NCI-H510A (cell line): ENCODE results near the gene FZD10.

Experiments used
- DNase-seq: peaks from one replicate; lab custom pipeline; 2025; lab: John Stamatoyannopoulos, UW

Gene FZD10

GRCh38 chr12:130132831-130133511, 29.3 kb upstream of the FZD10 start:
- no peak for DNase-seq

- DNase-seq: no peak
Observed at GRCh38 chr12:130133851-130134562, 28.3 kb upstream of the FZD10 start.

DNA sequence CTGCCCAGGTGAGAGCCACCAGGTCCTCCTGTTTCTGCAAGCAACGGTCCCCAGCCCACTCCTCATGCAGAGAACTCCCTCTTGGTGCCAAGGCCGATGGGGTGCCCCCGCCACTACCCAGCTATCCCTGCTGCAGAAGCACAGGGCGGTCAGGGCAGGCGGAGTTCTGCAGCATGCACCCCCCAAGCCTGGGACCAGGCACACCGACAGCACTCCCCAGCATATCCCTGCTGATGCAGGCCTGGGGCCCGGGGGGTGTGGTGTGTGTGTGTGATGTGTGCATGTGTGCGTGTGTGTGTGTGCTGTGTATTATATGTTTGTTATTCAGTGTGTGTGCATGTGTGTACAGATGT, 27.7 kb upstream of the FZD10 start:
- DNase-seq: no peak

GRCh38 chr12:130136509-130137039, 25.7 kb upstream of the FZD10 start:
- no peak for DNase-seq

DNA sequence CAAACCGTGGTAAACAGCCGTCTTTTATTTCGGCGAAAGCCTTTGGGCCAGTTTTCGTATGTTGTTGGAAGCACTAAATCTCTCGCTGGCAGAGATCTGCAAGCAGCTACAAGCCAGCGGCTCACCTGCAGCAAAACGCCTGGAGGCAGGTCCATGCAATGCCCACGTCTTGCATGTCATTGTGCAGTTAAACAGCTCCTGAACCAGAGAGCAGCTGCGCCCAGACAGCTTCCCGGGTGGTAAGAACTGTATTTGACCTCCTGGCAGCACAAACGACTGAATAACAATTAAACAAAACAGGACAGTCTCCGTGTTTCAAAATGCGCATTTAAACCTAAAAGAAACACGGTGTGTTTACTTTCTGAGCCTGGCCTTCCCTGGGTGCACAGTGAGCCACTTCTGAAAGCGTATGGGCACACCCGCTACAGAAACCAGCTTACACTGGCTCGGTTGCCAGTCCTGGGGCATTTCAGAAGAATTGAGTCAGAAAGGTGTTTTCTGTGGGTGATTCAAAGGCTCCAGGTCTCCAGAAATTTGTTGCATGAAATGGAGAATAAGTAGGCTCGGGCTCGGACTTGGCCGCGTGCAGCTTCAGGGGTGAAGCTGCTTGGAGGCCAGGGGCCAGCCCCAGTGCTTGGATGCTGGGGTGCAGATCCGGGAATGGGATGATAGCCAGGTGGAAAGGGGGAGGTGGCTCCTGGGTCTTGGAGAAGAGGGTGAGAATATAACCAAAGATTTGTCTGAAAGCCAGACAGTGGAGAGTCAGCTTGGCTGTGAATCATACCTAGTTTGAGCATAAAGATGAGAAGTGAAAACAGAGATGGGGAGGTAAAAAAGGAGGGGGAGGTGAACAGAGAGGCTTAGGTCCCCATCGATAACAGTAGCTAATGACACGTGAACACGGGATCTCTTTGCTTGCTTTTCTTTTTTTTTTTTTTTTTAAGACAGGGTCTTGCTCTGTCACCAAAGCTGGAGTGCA, 24.9 kb upstream of the FZD10 start:
- peak; percentile 74 for DNase-seq

DNA sequence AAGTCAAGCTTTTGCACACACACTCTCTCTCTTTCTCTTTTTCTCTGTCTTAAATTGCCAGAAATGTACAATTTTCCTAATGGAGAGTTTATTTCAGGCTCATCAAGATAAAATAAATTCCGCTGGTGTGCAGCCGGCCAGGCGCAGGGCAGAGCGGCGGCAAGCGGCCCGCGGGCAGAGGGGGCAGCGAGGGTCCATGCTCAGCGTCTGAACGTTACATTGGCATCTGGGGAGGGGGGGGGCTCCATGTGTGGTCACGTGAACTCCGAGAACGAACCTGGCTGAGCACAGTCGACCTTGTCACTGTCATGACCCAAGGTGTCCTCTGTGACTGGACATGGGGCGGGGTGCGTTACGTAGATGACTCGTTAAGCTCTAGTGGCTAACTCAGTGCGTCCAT, 23.8 kb upstream of the FZD10 start:
- DNase-seq: no peak

- DNase-seq: no peak
Observed at GRCh38 chr12:130139567-130140421, 22.5 kb upstream of the FZD10 start.

DNA sequence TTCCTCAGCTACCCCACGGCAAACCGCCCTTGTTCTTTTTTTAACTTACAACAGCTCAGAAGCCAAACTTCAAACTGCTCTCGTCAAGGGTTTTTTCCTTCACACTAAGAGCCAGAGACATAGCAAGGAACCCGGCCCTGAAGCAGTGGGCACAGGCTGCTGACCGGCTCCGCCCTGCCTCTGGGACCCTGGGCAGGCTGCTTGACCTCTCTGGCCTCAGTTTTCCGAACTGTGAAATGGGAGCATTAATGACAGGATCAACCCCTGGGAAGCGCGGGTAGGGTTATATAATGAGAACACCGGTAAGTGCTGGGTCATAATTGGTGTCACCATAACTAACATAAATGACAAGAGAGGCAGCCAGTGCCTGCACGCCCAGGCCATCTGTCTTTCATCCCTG, 21.2 kb upstream of the FZD10 start:
- no peak for DNase-seq

GRCh38 chr12:130141901-130142683, 20.2 kb upstream of the FZD10 start:
- no peak for DNase-seq

GRCh38 chr12:130142736-130143135, 19.5 kb upstream of the FZD10 start:
- no peak for DNase-seq

- DNase-seq: no peak
Observed at GRCh38 chr12:130143136-130143535, 19.1 kb upstream of the FZD10 start.

DNA sequence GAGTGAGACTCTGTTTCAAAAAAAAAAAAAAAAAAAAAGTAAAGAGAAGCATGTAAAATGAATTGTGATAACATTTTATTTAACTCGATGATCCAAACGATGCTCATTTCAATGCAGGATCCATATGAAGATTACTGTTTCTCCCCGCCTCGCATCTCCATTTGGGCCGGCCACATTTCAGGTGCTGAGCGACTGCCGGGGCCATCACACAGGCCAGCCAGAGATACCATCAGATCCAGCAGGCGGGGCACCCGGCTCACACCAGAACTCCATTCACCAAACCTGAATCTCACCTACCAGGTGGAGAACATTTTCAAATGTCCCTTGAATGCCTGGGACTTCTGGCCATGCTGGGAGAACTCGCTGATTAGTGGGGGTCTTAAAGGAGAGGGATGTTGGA, 18.0 kb upstream of the FZD10 start:
- no peak for DNase-seq

GRCh38 chr12:130145731-130146130, 16.5 kb upstream of the FZD10 start:
- no peak for DNase-seq

GRCh38 chr12:130146176-130146931, 15.9 kb upstream of the FZD10 start:
- DNase-seq: no peak

DNA sequence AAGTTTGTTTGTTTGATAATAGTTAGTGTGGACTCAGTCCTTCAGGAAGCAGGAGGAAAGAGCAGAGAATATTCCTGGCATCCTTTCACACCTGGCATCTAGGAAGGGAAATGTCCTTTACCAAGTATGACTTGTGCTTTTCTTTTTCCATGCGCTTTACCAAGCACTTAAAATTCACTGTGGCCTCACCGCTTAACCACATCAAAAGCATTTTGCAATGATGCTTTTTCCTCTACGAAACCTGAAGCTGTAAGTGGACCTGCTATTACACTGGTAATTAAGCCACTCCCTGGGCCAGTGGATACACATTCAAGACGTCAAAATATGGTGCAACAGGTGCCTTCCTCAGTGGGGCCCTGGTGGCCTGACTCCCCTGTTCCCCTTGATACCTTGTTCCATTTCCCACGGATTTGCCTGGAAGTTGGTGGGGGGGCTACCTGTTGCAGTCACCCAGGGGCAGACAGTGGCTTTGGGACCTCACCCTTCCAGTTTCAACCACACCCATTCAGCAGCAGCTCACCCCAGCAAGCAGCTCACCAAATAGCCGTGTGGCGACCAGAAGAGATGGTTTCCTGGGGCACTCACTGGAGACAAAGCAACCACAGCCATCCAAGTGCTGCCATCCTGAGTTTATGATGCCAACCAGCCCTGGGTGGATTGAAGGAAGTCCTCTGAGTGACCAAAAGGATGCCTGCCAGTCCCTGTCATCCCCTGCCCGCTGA, 14.2 kb upstream of the FZD10 start:
- no peak for DNase-seq

DNA sequence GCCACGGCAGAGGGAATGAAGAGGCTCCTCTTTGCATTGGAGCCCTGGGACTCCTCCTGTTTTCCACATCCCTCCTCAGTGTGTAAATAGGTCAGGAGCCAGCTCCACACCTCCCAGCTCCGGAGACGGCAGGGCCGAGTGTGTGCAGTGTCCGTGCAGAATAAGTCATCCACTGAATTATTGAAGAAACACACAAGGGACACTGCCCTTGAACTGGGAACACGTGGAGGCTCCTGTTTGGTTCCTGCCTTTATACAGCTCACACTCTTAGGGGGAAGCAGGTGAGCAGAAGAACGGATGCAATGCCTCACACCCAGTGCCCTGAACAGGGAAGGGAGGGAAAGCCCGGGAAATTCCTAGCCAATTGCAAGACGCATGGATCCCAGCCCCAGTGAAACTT, 10.4 kb upstream of the FZD10 start:
- DNase-seq: no peak

DNA sequence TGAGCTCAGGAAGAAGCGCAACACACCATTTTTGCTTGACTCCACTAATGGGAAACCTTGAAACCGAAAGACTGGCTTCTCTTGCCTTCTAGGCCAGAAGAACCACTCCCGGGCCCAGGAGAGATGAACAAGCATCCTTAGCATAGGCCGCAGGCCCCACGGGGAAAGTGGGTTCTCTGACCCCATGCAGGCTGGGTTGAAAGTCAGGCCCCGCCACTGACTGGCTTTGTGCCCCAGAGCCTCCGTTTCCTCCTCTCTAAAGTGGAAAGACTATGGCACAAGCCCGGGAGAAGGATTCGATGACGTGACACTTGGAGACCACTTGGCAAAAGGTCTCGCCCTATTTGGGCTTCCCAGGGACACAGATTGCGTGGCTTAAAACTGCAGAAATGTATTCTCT, 9.9 kb upstream of the FZD10 start:
- no peak for DNase-seq

- DNase-seq: no peak
Observed at GRCh38 chr12:130153803-130154202, 8.5 kb upstream of the FZD10 start.
